NB4 (cell line): Measurements from ENCODE around the gene CELF4.

Experiments used
- MYC ChIP-seq: IDR thresholded peaks from 2 replicates; pipeline ENCODE4 v1.6.1; 2011; ENCODE audit warnings: low read depth, low read length
- POLR2A ChIP-seq: IDR thresholded peaks from 2 replicates; pipeline ENCODE4 v1.6.1; 2011; ENCODE audit warnings: mild to moderate bottlenecking; ENCODE audit not compliant: insufficient read length; ENCODE audit errors: extremely low read depth
- TF ChIP-seq, protein P1 (sequence below): IDR thresholded peaks from one replicate; pipeline ENCODE4 v1.5.1; 2012; ENCODE audit warnings: low read depth, low read length
- TF ChIP-seq, protein P2 (sequence below): IDR thresholded peaks from 2 replicates; pipeline ENCODE4 v1.6.1; 2011; ENCODE audit warnings: low read depth, low read length

DNA sequence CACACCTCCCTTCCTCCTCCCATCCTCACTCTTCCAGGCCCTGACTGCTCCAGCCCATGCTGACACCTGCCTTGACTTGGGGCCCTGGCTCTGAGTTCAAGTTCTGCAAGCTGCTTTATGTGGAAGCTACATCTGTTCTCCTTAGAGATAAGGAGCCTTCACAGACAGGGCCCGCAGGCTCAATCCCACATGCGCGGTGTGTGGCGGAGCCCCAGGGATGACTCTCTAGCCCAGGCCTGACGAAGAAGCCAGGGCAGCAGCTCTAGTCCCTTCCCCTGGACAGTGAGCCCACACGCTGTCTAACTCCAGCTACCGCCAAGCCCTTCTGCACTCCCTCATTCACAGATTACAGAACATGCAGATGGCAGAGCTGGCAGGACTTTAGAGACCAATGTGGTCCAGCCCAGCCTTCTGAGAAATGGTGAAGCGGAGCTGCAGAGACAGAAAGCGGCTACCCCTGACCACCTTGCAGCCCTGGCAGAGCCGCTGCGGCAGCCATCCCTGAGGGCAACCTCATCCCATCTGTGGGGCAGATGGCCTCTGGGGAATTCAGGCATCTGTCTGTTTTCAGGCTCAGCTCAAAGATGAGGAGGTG is 304.3 kb downstream of the CELF4 start:
- TF ChIP-seq, protein P1, sequence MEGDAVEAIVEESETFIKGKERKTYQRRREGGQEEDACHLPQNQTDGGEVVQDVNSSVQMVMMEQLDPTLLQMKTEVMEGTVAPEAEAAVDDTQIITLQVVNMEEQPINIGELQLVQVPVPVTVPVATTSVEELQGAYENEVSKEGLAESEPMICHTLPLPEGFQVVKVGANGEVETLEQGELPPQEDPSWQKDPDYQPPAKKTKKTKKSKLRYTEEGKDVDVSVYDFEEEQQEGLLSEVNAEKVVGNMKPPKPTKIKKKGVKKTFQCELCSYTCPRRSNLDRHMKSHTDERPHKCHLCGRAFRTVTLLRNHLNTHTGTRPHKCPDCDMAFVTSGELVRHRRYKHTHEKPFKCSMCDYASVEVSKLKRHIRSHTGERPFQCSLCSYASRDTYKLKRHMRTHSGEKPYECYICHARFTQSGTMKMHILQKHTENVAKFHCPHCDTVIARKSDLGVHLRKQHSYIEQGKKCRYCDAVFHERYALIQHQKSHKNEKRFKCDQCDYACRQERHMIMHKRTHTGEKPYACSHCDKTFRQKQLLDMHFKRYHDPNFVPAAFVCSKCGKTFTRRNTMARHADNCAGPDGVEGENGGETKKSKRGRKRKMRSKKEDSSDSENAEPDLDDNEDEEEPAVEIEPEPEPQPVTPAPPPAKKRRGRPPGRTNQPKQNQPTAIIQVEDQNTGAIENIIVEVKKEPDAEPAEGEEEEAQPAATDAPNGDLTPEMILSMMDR: no peak
- no peak for TF ChIP-seq POLR2A
- no peak for TF ChIP-seq MYC
- TF ChIP-seq, protein P2, sequence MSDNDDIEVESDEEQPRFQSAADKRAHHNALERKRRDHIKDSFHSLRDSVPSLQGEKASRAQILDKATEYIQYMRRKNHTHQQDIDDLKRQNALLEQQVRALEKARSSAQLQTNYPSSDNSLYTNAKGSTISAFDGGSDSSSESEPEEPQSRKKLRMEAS: no peak
